Lung (tissue), 12 donors: ENCODE measurements around the gene FHOD1. TPM values are rescaled to one million over a fixed set of nuclear protein-coding genes. Genes with fewer than 3 reads are reported as not detected.

Experiments used
- ATAC-seq: fragments of 200-7000 bp; cut with Tn5 transposase; one replicate; pipeline ENCODE4 v1.9.1; 2020; ENCODE audit warnings: moderate number of reproducible peaks; ENCODE audit not compliant: insufficient read depth, low FRiP score
- DNase-seq, 3 donors: peaks; one replicate each; pipeline ENCODE4 v3.0.0-alpha.2; 2013 to 2017
- H3K27ac ChIP-seq, 2 donors: one replicate each; pipeline ENCODE4 v1.5.1; 2013; ENCODE audit warnings: mild to moderate bottlenecking in 2 of 2, moderate library complexity in 2 of 2, control low read depth in 1 of 2, inconsistent platforms in 1 of 2, low read depth in 1 of 2, low read length in 1 of 2
- H3K27me3 ChIP-seq, 3 donors: one replicate each; pipeline ENCODE4 v1.5.1; 2013; ENCODE audit warnings: low read length in 2 of 3; ENCODE audit not compliant: control insufficient read depth in 3 of 3, insufficient read depth in 3 of 3
- H3K36me3 ChIP-seq, 4 donors: one replicate each; pipeline ENCODE4 v1.5.1; 2013; ENCODE audit warnings: low read length in 4 of 4, mild to moderate bottlenecking in 1 of 4, moderate library complexity in 1 of 4; ENCODE audit not compliant: control insufficient read depth in 4 of 4, insufficient read depth in 4 of 4
- H3K4me1 ChIP-seq, 5 donors: one replicate each; pipeline ENCODE4 v1.5.1; 2013; ENCODE audit warnings: low read length in 5 of 5, mild to moderate bottlenecking in 2 of 5, moderate library complexity in 1 of 5; ENCODE audit not compliant: control insufficient read depth in 5 of 5, insufficient read depth in 5 of 5
- H3K4me3 ChIP-seq: one replicate; pipeline ENCODE4 v1.5.1; 2013; ENCODE audit warnings: mild to moderate bottlenecking, control low read depth, moderate library complexity
- H3K9ac ChIP-seq, 2 donors: one replicate each; pipeline ENCODE4 v1.5.1; 2013; ENCODE audit warnings: low read length in 2 of 2, control low read depth in 1 of 2; ENCODE audit not compliant: insufficient read depth in 1 of 2
- H3K9me3 ChIP-seq, 4 donors: one replicate each; pipeline ENCODE4 v1.5.1; 2013; ENCODE audit warnings: low read length in 3 of 4, mild to moderate bottlenecking in 1 of 4, moderate library complexity in 1 of 4; ENCODE audit not compliant: control insufficient read depth in 4 of 4, insufficient read depth in 3 of 4
- CTCF ChIP-seq: IDR thresholded peaks from 2 replicates; pipeline ENCODE4 v1.5.1; 2012; ENCODE audit warnings: mild to moderate bottlenecking; ENCODE audit errors: control extremely low read depth, extremely low read depth
- WGBS, 2 donors: extraction: QIAGEN DNeasy Blood & Tissue Kit; methylation state at CpG; one replicate each; pipeline ENCODE4 v1.1.7; 2013; 5-methylcytosine and 5-hydroxymethylcytosine counted together
- polyA plus RNA-seq, 2 donors: library from polyadenylated mRNA; stranded (reverse); fragments of 200-250 nt; gene quantifications; one replicate each; pipeline ENCODE4 v1.2.1, GENCODE V29; 2013
- total RNA-seq, 2 donors: library from RNA; depleted of rRNA in 1 of 2; stranded (reverse); fragments of >200 nt in 1 of 2; gene quantifications; one replicate each; pipeline ENCODE4 v1.2.1, GENCODE V29; 2014 to 2021
- donor health status: control.
- donor health status: control.
- donor health status: Bipolar disorder and iron deficiency.
- donor health status: healthy.
- donor health status: DM: yes; HTN: yes; CAD: no.

The FHOD1 gene
- total and polyA plus RNA-seq, 4 donors = 51.3 to 129 (median 65.5) TPM

- H3K9me3 ChIP-seq = no peaks in the 10 kb centered on the region
- H3K27me3 ChIP-seq = no peaks in the 10 kb centered on the region
- peak overlapping the region; percentile 50 to 75 for H3K9ac ChIP-seq
- H3K27ac ChIP-seq = peak overlapping the region; percentile 96 to 98
- peak; percentile 43 for ATAC-seq
- peaks cover 0 to 21% (median 2%) of the 10 kb centered on the region in 4 donors for H3K36me3 ChIP-seq
- H3K4me3 ChIP-seq = peak overlapping the region; percentile 90
- DNase-seq = peak; percentile 56 to 72 (median 66)
- peaks cover 10 to 67% (median 35%) of the 10 kb centered on the region in 5 donors for H3K4me1 ChIP-seq
- WGBS, 2 donors = 0% methylated on average over 25 to 26 of the region's 26 CpGs
- TF ChIP-seq CTCF = no peak
Observed at GRCh38 chr16:67246756-67247191, 507 bp downstream of the FHOD1 start.

GRCh38 chr16:67246081-67246755 lies 1.1 kb downstream of the FHOD1 start:
- H3K9ac ChIP-seq = peak overlapping the region; percentile 50 to 75
- 1 to 3% methylated on average over 43 to 48 of the region's 48 CpGs for WGBS, 2 donors

GRCh38 chr16:67245674-67246080 lies 1.6 kb downstream of the FHOD1 start:
- 13 to 22% methylated on average over 8 of the region's 8 CpGs for WGBS, 2 donors
- no peak for ATAC-seq

More at GRCh38 chr16:67246081-67246755, 1.1 kb downstream of the FHOD1 start:
- Histone ChIP-seq H3K27ac (peak overlapping the region; percentile 96 to 98), H3K27me3 (no peaks in the 10 kb centered on the region), H3K4me3 (peak overlapping the region; percentile 90), H3K4me1 (peaks cover 10 to 73% (median 40%) of the 10 kb centered on the region in 5 donors), H3K9me3 (no peaks in the 10 kb centered on the region), H3K36me3 (peaks cover 0 to 25% (median 5%) of the 10 kb centered on the region in 4 donors)
- peak; percentile 95 to 96 (median 95) for DNase-seq
- TF ChIP-seq CTCF = peak; percentile 2
- ATAC-seq = peak; percentile 28

More at GRCh38 chr16:67245674-67246080, 1.6 kb downstream of the FHOD1 start:
- peak overlapping the region; percentile 90 for H3K4me3 ChIP-seq
- H3K9ac ChIP-seq = no peak overlapping the region
- H3K36me3 ChIP-seq = peaks cover 0 to 25% (median 5%) of the 10 kb centered on the region in 4 donors
- H3K4me1 ChIP-seq = peaks cover 13 to 76% (median 46%) of the 10 kb centered on the region in 5 donors
- TF ChIP-seq CTCF = no peak
- H3K27ac ChIP-seq = peak overlapping the region; percentile 96 to 98
- no peak for DNase-seq
- no peaks in the 10 kb centered on the region for H3K9me3 ChIP-seq
- H3K27me3 ChIP-seq = no peaks in the 10 kb centered on the region
